HEK293T (cell line): ENCODE data around the gene NFYC.

ENCODE experiments used
- CTCF ChIA-PET: fragments of 350-600 bp; formaldehyde crosslinking; extraction: SDS; loops from one replicate; lab custom pipeline; 2021; ENCODE audit warnings: antibody characterized with exemption, inconsistent platforms; lab: Yijun Ruan, JAX
- POLR2A ChIA-PET: fragments of 350-600 bp; formaldehyde crosslinking; extraction: SDS; loops from one replicate; lab custom pipeline; 2020; ENCODE audit warnings: antibody characterized with exemption, inconsistent platforms; lab: Yijun Ruan, JAX
- DNase-seq: peaks from one replicate; pipeline ENCODE4 v3.0.0; 2012; ENCODE audit warnings: mixed read lengths; ENCODE audit errors: extremely low spot score
- ARNT ChIP-seq: fragments of 450-650 bp; IDR thresholded peaks from 2 replicates; pipeline ENCODE4 v1.6.1; 2017; ENCODE audit warnings: mild to moderate bottlenecking
- BHLHE40 ChIP-seq: fragments of 450-650 bp; IDR thresholded peaks from 2 replicates; pipeline ENCODE4 v1.6.1; 2016; ENCODE audit warnings: mild to moderate bottlenecking, moderate library complexity, borderline replicate concordance
- CTBP1 ChIP-seq: fragments of 450-650 bp; IDR thresholded peaks from 2 replicates; pipeline ENCODE4 v1.6.1; 2016; ENCODE audit warnings: borderline replicate concordance
- ELF4 ChIP-seq: fragments of 450-650 bp; IDR thresholded peaks from 2 replicates; pipeline ENCODE4 v1.6.1; 2017; ENCODE audit warnings: antibody characterized with exemption
- FOXA1 ChIP-seq: fragments of 450-650 bp; IDR thresholded peaks from 2 replicates; pipeline ENCODE4 v1.6.1; 2016; ENCODE audit warnings: mild to moderate bottlenecking
- FOXK2 ChIP-seq: fragments of 450-650 bp; IDR thresholded peaks from 2 replicates; pipeline ENCODE4 v1.6.1; 2016; ENCODE audit warnings: mild to moderate bottlenecking
- FOXM1 ChIP-seq: fragments of 450-650 bp; IDR thresholded peaks from 2 replicates; pipeline ENCODE4 v1.6.1; 2017; ENCODE audit warnings: mild to moderate bottlenecking, borderline replicate concordance
- HDGF ChIP-seq: fragments of 450-650 bp; IDR thresholded peaks from 2 replicates; pipeline ENCODE4 v1.6.1; 2017; ENCODE audit warnings: antibody characterized with exemption, borderline replicate concordance
- L3MBTL2 ChIP-seq: fragments of 450-650 bp; conservative IDR thresholded peaks from 2 replicates; pipeline ENCODE4 v1.6.1; 2016; ENCODE audit warnings: mild to moderate bottlenecking
- LEF1 ChIP-seq: fragments of 450-650 bp; IDR thresholded peaks from 2 replicates; pipeline ENCODE4 v1.6.1; 2017; ENCODE audit warnings: mild to moderate bottlenecking, borderline replicate concordance
- NFRKB ChIP-seq: fragments of 450-650 bp; IDR thresholded peaks from 2 replicates; pipeline ENCODE4 v1.6.1; 2016; ENCODE audit warnings: mild to moderate bottlenecking, moderate library complexity
- PKNOX1 ChIP-seq: fragments of 450-650 bp; IDR thresholded peaks from 2 replicates; pipeline ENCODE4 v1.6.1; 2016
- SP1 ChIP-seq: fragments of 450-650 bp; IDR thresholded peaks from 2 replicates; pipeline ENCODE4 v1.6.1; 2017
- SUZ12 ChIP-seq: fragments of 450-650 bp; IDR thresholded peaks from 2 replicates; pipeline ENCODE4 v1.6.1; 2016; ENCODE audit warnings: mild to moderate bottlenecking
- TARDBP ChIP-seq: fragments of 450-650 bp; IDR thresholded peaks from 2 replicates; pipeline ENCODE4 v1.6.1; 2016
- ZNF384 ChIP-seq: fragments of 450-650 bp; IDR thresholded peaks from 2 replicates; pipeline ENCODE4 v1.6.1; 2016

The NFYC gene

DNA sequence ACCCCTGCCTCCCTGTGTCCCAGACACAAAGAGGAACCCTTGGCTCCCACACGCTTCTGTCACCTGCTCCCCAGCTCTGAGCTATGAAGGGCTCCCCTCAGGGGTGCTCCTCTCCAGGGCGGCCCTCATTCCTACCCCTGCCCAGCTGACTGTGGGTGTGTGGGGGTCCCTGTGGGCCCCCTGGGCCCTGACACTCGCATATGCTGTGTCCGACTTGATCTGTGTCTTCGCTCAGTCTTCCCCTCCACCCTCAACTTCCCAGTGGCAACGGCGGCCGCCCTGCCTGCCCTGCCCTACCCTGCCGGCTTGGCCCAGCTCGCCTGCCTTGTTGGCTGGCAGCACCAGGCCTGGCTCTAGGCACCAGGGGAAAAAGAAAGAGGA, 93.3 kb downstream of the NFYC start:
- TF ChIP-seq FOXA1: no peak
- TF ChIP-seq SUZ12: no peak
- no peak for TF ChIP-seq ELF4
- no peak for TF ChIP-seq HDGF
- no peak for TF ChIP-seq NFRKB
- no peak for TF ChIP-seq SP1
- TF ChIP-seq BHLHE40: no peak
- no peak for TF ChIP-seq LEF1
- TF ChIP-seq CTBP1: no peak
- TF ChIP-seq L3MBTL2: no peak
- no peak for TF ChIP-seq FOXM1
- TF ChIP-seq PKNOX1: no peak
- no peak for TF ChIP-seq ZNF384
- TF ChIP-seq ARNT: no peak
- TF ChIP-seq TARDBP: no peak
- TF ChIP-seq FOXK2: no peak
- ChIA-PET CTCF (interaction anchor here (1.0 kb wide), 1 partner anchor 10 kb away, joined by 3 read pairs; no protein-coding TSS in a partner anchor), POLR2A (interaction anchor here (1.7 kb wide), 1 partner anchor 93 kb away, joined by 4 read pairs; the partner anchor contains the start of gene NFYC)
- no peak for DNase-seq

DNA sequence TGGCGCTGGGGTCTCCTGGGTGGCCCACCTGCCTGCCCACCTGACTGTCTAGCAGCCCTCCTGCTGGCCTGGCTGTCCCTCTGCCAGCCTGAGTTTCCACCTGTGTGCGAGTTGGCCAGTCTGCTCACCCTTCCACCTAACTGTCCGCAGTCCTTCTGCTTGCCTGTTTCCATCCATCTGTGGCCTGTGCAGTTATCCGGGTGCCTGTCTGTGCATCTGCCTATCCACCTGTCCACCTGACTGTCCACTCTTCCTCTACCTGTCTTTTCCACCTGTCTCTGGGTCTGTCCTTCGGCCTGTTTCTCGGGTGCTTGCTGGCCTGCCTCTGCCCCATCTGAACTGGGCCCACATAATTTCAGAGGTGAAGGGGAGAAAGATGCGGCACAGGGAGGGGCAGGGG, 93.9 kb downstream of the NFYC start:
- ChIA-PET CTCF (no interaction called here), POLR2A (interaction anchor here (1.7 kb wide), 1 partner anchor 94 kb away, joined by 4 read pairs; the partner anchor contains the start of gene NFYC)
- no peak for TF ChIP-seq ARNT
- TF ChIP-seq SUZ12: no peak
- TF ChIP-seq FOXM1: no peak
- TF ChIP-seq FOXK2: no peak
- TF ChIP-seq L3MBTL2: no peak
- no peak for TF ChIP-seq FOXA1
- no peak for TF ChIP-seq NFRKB
- TF ChIP-seq ZNF384: no peak

DNA sequence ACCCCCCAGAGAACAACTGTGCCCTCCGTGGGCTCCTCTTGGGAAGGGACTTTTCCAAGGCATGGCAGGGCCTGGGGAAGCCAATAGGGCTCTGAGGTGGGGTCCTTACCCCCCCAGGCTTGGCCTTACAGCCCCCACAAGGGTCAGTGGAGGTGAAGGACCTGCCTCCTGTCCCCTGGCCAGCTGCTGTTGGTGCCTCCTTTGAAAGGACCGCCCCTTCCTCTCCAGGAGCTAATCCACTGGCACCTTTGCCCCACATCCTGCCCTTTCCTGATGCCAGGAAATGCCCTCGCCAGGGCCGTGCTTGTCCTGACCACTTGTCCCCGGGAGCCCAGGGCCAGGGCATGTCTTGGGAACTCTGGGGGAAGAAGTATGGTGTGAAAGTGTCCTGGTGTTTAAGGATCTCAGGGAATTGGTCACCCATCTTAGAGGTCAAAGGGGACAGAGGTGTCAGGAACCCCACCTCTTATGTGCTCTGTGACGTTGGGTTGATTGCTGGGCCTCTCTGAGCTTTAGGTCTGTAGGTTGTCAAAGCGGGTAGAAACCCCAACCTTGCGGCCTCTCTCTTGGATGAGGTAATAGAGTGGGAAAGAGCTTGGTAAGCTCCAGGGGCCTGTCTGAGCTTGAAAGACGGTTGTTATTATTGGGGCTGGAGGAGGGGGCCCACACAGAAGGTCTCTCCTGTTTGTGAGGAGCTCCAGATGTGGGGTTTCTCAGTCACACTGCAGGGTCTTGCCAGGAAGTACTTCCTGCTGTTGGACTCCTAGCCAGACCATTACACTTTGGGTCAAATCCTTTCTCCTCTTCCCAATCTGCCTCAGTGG, 94.9 kb downstream of the NFYC start:
- CTCF ChIA-PET: interaction anchor here (1.4 kb wide), 1 partner anchor 12 kb away, joined by 3 read pairs; no protein-coding TSS in a partner anchor
- no peak for DNase-seq
- TF ChIP-seq FOXA1: no peak
- TF ChIP-seq LEF1: no peak
- TF ChIP-seq BHLHE40: no peak
- no peak for TF ChIP-seq SUZ12
- TF ChIP-seq ZNF384: no peak
- TF ChIP-seq SP1: no peak
- no peak for TF ChIP-seq TARDBP
- no peak for TF ChIP-seq L3MBTL2
- no peak for TF ChIP-seq CTBP1
- no peak for TF ChIP-seq ARNT
- TF ChIP-seq HDGF: no peak
- no peak for TF ChIP-seq FOXM1
- TF ChIP-seq ELF4: no peak
- POLR2A ChIA-PET: no interaction called here

More for the DNA sequence above, 93.9 kb downstream of the NFYC start:
- DNase-seq: no peak

DNA sequence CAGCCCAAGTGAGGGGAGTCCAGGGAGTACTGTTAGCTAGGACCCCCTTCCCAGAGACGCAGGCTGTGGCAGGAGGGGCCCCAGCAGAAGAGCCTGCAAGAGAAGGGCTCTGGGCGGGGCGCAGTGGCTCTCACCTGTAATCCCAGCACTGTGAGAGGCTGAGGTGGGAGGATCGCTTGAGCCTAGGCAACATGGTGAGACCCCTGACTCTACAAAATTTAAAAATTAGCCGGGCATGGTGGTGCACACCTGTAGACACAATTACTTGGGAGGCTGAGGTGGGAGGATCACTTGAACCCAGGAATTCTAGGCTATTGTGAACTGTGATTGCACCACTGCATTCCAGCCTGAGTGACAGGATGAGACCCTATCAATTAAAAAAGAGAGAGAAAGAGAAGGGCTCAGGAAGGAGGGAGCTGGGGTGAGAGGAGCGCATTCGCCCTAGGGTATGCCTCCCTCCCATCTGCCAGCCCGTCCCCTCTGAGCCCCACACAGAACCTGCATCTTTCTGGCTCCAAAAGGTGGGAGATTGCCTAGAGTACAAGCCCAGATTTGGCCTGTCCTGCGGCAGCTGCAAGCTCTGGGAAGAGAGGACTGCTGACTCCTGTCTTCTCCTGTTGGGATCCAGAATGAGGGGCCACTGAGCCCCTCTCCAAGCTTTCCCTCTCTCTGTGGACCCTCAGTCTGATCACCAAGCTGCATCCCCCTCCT, 95.6 kb downstream of the NFYC start:
- TF ChIP-seq CTBP1 (no peak), ZNF384 (no peak), ARNT (no peak), HDGF (no peak), FOXA1 (no peak), FOXM1 (no peak), FOXK2 (no peak), SUZ12 (no peak), NFRKB (no peak), TARDBP (no peak), ELF4 (no peak), SP1 (no peak), PKNOX1 (no peak)
- POLR2A ChIA-PET: no interaction called here
- DNase-seq: no peak
- CTCF ChIA-PET: interaction anchor here (1.4 kb wide), 1 partner anchor 13 kb away, joined by 3 read pairs; no protein-coding TSS in a partner anchor

DNA sequence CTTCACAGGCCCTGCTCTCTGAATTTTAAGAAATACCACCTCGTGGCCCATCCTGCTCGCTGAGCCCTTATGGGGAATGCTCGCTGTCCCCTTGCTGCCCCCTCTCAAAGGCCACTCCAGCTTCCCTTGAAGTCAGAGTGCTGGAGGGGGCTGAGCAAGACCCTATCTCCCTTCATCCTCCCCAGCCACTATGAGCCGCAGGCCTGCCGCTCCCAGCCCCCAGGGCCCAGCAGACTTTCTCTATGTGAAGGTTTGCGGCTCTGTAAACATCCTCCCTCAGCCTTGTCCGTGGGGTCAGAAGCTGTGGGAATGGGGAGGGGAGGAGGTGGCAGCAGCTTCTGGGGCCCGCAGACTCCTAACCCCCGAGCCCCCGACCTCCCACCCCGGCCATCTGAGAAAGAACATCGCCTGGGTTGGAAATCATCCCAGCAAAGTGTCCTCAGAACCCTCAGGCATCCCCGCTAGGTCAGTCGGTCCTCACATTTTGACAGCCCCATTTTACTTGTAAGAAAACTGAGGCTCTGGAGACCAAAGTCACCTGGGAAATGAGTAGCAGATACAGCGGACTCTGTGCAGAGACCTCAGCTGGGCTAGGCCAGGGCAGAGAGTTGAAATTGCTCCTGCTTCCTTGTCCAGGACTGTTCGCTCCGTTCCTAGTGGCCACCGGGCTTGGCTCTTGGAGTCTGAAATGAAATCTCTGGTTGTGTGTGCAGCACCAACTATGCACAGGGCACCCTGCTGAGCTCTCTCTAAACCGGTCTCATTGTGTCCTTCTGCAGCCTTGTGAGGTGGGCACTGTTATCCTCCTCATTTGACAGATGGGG, 96.4 kb downstream of the NFYC start:
- ChIA-PET CTCF (no interaction called here), POLR2A (no interaction called here)
- no peak for DNase-seq
- TF ChIP-seq SUZ12: no peak
- no peak for TF ChIP-seq ELF4
- TF ChIP-seq FOXM1: no peak
- TF ChIP-seq FOXK2: no peak
- no peak for TF ChIP-seq SP1
- TF ChIP-seq CTBP1: no peak
- no peak for TF ChIP-seq NFRKB
- no peak for TF ChIP-seq PKNOX1
- no peak for TF ChIP-seq LEF1
- no peak for TF ChIP-seq TARDBP
- no peak for TF ChIP-seq L3MBTL2
- no peak for TF ChIP-seq ZNF384
- TF ChIP-seq FOXA1: no peak
- no peak for TF ChIP-seq ARNT
- no peak for TF ChIP-seq HDGF
- TF ChIP-seq BHLHE40: no peak
